Breast epithelium (tissue), 3 donors: ENCODE data around the gene LY86.

Experiments
- CTCF ChIP-seq, 3 donors: fragments of 450-650 bp; IDR thresholded peaks; one replicate each; pipeline ENCODE4 v1.5.1; 2016 to 2017; ENCODE audit warnings: antibody characterized with exemption in 3 of 3, mild to moderate bottlenecking in 3 of 3, moderate library complexity in 3 of 3
- POLR2AphosphoS5 ChIP-seq, 3 donors: sonication (generic); formaldehyde crosslinking; IDR thresholded peaks; one replicate each; pipeline ENCODE4 v1.6.1; 2017; ENCODE audit warnings: antibody characterized with exemption in 3 of 3

GRCh38 chr6:6682225-6682624 is 93.7 kb downstream of the LY86 start:
- TF ChIP-seq POLR2AphosphoS5 (IDR thresholded peaks at IDR 0.05) = peak in 2 of 3 donors; percentile 18 to 42
- no peak for TF ChIP-seq CTCF (IDR thresholded peaks at IDR 0.05)
